Heart left ventricle (tissue), 13 donors: ENCODE data around the gene RNF141.

Experiments
- POLR2A ChIP-seq, 2 donors: fragments of 450-650 bp; IDR thresholded peaks; one replicate each; pipeline ENCODE4 v1.6.1; 2017; ENCODE audit warnings: antibody characterized with exemption in 2 of 2, mild to moderate bottlenecking in 2 of 2, moderate library complexity in 2 of 2
- TF ChIP-seq, protein P1 (sequence below), 12 donors: fragments of 200-600 bp; sonication (generic) in 4 of 12; IDR thresholded peaks; one replicate each; pipeline versions ENCODE4 v1.5.0 to v1.8.0; 2018 to 2022; ENCODE audit warnings: antibody characterized with exemption in 12 of 12, mild to moderate bottlenecking in 5 of 12
- donor health status: ischemic (EF 13 %, LVEDD 7.1; RV severe dilation, severe dysfunction).
- donor health status: DM: no; HTN: yes; CAD: no.
- donor health status: DM: no; HTN: no; CAD: no.
- donor health status: ischemic (EF 25% LVEDD 6.9; RV normal size, moderate dysfunction).
- donor health status: ischemic (EF 25% LVEDD 5.7; RV mildly dilated, moderate dysfunction).
- donor health status: ischemic (EF 35%, LVEDD 5.7; RV mildly dilated, moderate dysfunction).
- donor health status: nonischemic (EF 11% LVEDD 7.7; RV severe dilation, severe dysfunction).
- donor health status: DM: yes; HTN: yes; CAD: no.
- donor health status: PGD.
- donor health status: ischemic (EF 29% LVEDD 5.4; RV normal size, mild dysfunction).
- donor health status: nonischemic (EF 23%, LVEDD 6.1; RV moderate dilation, normal function).

DNA sequence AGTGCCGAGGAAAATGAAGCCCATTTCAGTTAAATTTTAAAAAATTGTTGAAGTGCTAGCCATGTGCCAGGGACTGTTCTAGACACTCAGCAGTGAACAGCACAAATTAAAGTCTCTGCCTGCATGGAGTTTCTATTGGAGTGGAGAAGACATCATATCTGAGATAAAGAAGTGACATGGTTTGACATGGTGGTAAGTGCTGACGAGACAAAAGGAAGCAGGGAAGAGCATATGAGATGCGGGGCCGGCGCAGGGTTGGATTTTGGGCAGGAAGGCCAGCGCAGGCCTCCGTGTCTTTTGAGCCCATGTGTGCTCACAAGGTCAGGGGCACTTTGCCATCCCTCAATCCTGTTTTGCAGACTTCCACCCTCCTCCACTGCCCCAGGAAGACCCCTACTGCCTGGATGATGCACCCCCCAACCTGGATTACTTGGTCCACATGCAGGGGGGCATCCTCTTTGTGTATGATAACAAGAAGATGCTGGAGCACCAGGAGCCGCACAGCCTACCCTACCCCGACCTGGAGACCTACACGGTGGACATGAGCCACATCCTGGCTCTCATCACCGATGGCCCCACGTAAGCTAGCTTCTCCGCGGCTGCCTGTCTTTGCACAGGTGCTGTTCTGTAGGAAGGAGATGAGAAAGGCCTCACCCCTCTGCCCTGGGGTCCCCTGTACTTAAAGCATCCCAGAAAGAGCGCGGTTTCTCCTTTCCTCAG, 56.4 kb downstream of the RNF141 start:
- TF ChIP-seq, protein P1, sequence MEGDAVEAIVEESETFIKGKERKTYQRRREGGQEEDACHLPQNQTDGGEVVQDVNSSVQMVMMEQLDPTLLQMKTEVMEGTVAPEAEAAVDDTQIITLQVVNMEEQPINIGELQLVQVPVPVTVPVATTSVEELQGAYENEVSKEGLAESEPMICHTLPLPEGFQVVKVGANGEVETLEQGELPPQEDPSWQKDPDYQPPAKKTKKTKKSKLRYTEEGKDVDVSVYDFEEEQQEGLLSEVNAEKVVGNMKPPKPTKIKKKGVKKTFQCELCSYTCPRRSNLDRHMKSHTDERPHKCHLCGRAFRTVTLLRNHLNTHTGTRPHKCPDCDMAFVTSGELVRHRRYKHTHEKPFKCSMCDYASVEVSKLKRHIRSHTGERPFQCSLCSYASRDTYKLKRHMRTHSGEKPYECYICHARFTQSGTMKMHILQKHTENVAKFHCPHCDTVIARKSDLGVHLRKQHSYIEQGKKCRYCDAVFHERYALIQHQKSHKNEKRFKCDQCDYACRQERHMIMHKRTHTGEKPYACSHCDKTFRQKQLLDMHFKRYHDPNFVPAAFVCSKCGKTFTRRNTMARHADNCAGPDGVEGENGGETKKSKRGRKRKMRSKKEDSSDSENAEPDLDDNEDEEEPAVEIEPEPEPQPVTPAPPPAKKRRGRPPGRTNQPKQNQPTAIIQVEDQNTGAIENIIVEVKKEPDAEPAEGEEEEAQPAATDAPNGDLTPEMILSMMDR (IDR thresholded peaks at IDR 0.05): no peak
- no peak for TF ChIP-seq POLR2A (IDR thresholded peaks at IDR 0.05)
